Kidney (tissue), 14 donors: ENCODE data around the gene DNMBP. TPM values are rescaled to one million over a fixed set of nuclear protein-coding genes. Genes with fewer than 3 reads are reported as not detected.

Source experiments
- DNase-seq, 5 donors: peaks; one replicate each; pipeline ENCODE4 v3.0.0-alpha.2; 2013 to 2020
- FAIRE-seq: peaks from 2 replicates; lab custom pipeline; 2012; peaks lifted over from hg19 to GRCh38; lab: Jason Lieb, UNC
- H3K27ac ChIP-seq, 2 donors: one replicate each; pipeline ENCODE4 v1.7.0; 2013; ENCODE audit warnings: low read depth in 2 of 2, low read length in 2 of 2, inconsistent platforms in 1 of 2
- H3K27me3 ChIP-seq: one replicate; pipeline ENCODE4 v1.7.1; 2013; ENCODE audit warnings: low read length, inconsistent platforms; ENCODE audit not compliant: control insufficient read depth, insufficient read depth
- H3K36me3 ChIP-seq, 3 donors: one replicate each; pipeline versions ENCODE4 v1.7.0 to v1.7.1; 2013; ENCODE audit warnings: low read length in 3 of 3, control low read depth in 1 of 3, inconsistent platforms in 1 of 3; ENCODE audit not compliant: insufficient read depth in 3 of 3, control insufficient read depth in 2 of 3
- H3K4me1 ChIP-seq, 3 donors: one replicate each; pipeline versions ENCODE4 v1.7.0 to v1.7.1; 2013; ENCODE audit warnings: low read length in 3 of 3, inconsistent platforms in 1 of 3, low read depth in 1 of 3; ENCODE audit not compliant: control insufficient read depth in 2 of 3, insufficient read depth in 2 of 3
- H3K4me3 ChIP-seq, 3 donors: one replicate each; pipeline versions ENCODE4 v1.7.0 to v1.8.1; 2013; ENCODE audit warnings: low read length in 3 of 3, control low read depth in 1 of 3, inconsistent platforms in 1 of 3
- H3K9ac ChIP-seq, 3 donors: one replicate each; pipeline versions ENCODE4 v1.7.0 to v1.7.1; 2013; ENCODE audit warnings: low read length in 3 of 3, control low read depth in 1 of 3, inconsistent platforms in 1 of 3
- H3K9me3 ChIP-seq, 3 donors: one replicate each; pipeline versions ENCODE4 v1.7.0 to v1.7.1; 2013; ENCODE audit warnings: low read length in 3 of 3, control low read depth in 1 of 3, inconsistent platforms in 1 of 3; ENCODE audit not compliant: control insufficient read depth in 2 of 3, insufficient read depth in 1 of 3
- intact Hi-C: fragments of 100-400 bp; cut with DNase I; formaldehyde crosslinking; loops from one replicate; pipeline ENCODE4 v1.11.1; 2022
- polyA plus RNA-seq: library from polyadenylated mRNA; stranded (reverse); fragments of 350-450 nt; fragmentation: Illumina TruSeq; extraction: RNeasy Lipid Tissue Mini Kit (QIAGEN cat#74804); gene quantifications from one replicate; pipeline ENCODE4 v1.2.3, GENCODE V29; 2014; ENCODE audit warnings: low read depth, low replicate concordance; ENCODE audit not compliant: insufficient read depth
- total RNA-seq: library from RNA; stranded (reverse); fragmentation: NEBNext Ultra II Directional; extraction: Animal tissue kit (Norgen Biotek cat#: 25700); gene quantifications from one replicate; pipeline ENCODE4 v1.2.1, GENCODE V29; 2021
- TF ChIP-seq, protein P1 (sequence below): IDR thresholded peaks from 3 replicates; pipeline ENCODE4 v1.5.1; 2012; ENCODE audit warnings: mild to moderate bottlenecking, moderate library complexity, borderline replicate concordance; ENCODE audit not compliant: insufficient read depth; ENCODE audit errors: extremely low read depth
- donor health status: control.
- donor health status: control.
- donor health status: control.
- donor health status: control.
- donor health status: control.
- donor health status: DM: yes; HTN: yes; CAD: no.
- donor health status: Normal renal cell carcinoma (clear cell type).

DNMBP gene
- total and polyA plus RNA-seq, 2 donors from 2014 or later = 11.6 to 23.7 TPM

- Histone ChIP-seq H3K4me3 (no peak overlapping the region), H3K27me3 (no peaks in the 10 kb centered on the region), H3K36me3 (no peaks in the 10 kb centered on the region), H3K9me3 (no peaks in the 10 kb centered on the region), H3K4me1 (peaks cover 0 to 9% (median 3%) of the 10 kb centered on the region in 3 donors), H3K27ac (no peak overlapping the region), H3K9ac (no peak overlapping the region)
- TF ChIP-seq, protein P1, sequence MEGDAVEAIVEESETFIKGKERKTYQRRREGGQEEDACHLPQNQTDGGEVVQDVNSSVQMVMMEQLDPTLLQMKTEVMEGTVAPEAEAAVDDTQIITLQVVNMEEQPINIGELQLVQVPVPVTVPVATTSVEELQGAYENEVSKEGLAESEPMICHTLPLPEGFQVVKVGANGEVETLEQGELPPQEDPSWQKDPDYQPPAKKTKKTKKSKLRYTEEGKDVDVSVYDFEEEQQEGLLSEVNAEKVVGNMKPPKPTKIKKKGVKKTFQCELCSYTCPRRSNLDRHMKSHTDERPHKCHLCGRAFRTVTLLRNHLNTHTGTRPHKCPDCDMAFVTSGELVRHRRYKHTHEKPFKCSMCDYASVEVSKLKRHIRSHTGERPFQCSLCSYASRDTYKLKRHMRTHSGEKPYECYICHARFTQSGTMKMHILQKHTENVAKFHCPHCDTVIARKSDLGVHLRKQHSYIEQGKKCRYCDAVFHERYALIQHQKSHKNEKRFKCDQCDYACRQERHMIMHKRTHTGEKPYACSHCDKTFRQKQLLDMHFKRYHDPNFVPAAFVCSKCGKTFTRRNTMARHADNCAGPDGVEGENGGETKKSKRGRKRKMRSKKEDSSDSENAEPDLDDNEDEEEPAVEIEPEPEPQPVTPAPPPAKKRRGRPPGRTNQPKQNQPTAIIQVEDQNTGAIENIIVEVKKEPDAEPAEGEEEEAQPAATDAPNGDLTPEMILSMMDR = no peak
- FAIRE-seq = no peak
- intact Hi-C loops = no loop called here
- peak in 2 of 5 donors; percentile 21 to 29 for DNase-seq
These were observed 24.1 kb upstream of the DNMBP start for GRCh38 chr10:100033766-100034418.

GRCh38 chr10:100027416-100027815, 17.7 kb upstream of the DNMBP start:
- no peak overlapping the region for H3K9ac ChIP-seq
- H3K27ac ChIP-seq = no peak overlapping the region
- H3K36me3 ChIP-seq = no peaks in the 10 kb centered on the region
- no peak for FAIRE-seq
- H3K27me3 ChIP-seq = no peaks in the 10 kb centered on the region
- intact Hi-C loops = no loop called here
- peaks cover 0 to 2% (median 0%) of the 10 kb centered on the region in 3 donors for H3K4me1 ChIP-seq
- TF ChIP-seq, protein P1 = no peak
- no peak for DNase-seq
- H3K9me3 ChIP-seq = peaks cover 0 to 7% (median 5%) of the 10 kb centered on the region in 3 donors
- no peak overlapping the region for H3K4me3 ChIP-seq

DNA sequence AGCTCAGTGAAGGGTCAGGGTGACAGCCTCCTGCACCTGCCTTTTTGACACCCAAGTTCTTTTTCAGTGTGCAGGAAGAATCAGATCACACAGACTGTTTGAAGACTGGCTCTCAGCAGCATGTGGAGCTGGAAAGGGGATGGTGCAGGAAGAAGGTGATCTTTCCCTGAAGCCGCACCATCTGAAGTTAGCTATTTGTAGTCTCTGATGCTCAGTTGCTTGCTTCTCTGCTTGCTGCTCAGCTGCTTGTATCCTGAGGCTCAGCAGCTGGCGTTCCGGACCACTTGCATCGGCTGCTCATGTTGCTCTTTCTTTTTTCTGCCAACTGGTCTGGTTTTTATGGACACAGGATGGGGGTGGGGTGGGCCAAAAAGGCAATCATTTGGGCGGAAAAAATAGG, 15.8 kb upstream of the DNMBP start:
- Histone ChIP-seq H3K36me3 (no peaks in the 10 kb centered on the region), H3K4me3 (peak overlapping the region in 1 of 3 donors; percentile 35), H3K9me3 (peaks cover 0 to 7% (median 5%) of the 10 kb centered on the region in 3 donors), H3K27me3 (no peaks in the 10 kb centered on the region), H3K9ac (no peak overlapping the region), H3K27ac (no peak overlapping the region), H3K4me1 (peaks cover 0 to 2% (median 0%) of the 10 kb centered on the region in 3 donors)
- intact Hi-C loops = no loop called here
- TF ChIP-seq, protein P1 = no peak
- DNase-seq (peak in 4 of 5 donors; percentile 86 to 94 (median 91)), FAIRE-seq (no peak)
